ENCODE data around the gene RAB35. TPM values are rescaled to one million over a fixed set of nuclear protein-coding genes. Genes with fewer than 3 reads are reported as not detected.

Gene RAB35
- total RNA-seq, 3 donors from 2014 or later (not counting 1 experiment from before 2014, with no cell fraction given): 65.0 to 85.9 (median 81.2) TPM

- TF ChIP-seq, protein P1, sequence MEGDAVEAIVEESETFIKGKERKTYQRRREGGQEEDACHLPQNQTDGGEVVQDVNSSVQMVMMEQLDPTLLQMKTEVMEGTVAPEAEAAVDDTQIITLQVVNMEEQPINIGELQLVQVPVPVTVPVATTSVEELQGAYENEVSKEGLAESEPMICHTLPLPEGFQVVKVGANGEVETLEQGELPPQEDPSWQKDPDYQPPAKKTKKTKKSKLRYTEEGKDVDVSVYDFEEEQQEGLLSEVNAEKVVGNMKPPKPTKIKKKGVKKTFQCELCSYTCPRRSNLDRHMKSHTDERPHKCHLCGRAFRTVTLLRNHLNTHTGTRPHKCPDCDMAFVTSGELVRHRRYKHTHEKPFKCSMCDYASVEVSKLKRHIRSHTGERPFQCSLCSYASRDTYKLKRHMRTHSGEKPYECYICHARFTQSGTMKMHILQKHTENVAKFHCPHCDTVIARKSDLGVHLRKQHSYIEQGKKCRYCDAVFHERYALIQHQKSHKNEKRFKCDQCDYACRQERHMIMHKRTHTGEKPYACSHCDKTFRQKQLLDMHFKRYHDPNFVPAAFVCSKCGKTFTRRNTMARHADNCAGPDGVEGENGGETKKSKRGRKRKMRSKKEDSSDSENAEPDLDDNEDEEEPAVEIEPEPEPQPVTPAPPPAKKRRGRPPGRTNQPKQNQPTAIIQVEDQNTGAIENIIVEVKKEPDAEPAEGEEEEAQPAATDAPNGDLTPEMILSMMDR (IDR thresholded peaks at IDR 0.05): no peak
- Histone ChIP-seq H3K9me3 (ENCODE audit: control insufficient read depth, insufficient read depth, low read length) (no peaks in the 10 kb centered on the region), H3K4me3 (ENCODE audit: low read length) (no peak overlapping the region), H3K4me1 (ENCODE audit: control insufficient read depth, insufficient read depth, low read length) (peaks cover 37% of the 10 kb centered on the region), H3K27ac (ENCODE audit: low read length) (no peak overlapping the region), H3K27me3 (ENCODE audit: control insufficient read depth, insufficient read depth, low read length) (no peaks in the 10 kb centered on the region), H3K36me3 (ENCODE audit: control insufficient read depth, insufficient read depth, low read length) (peaks cover 56% of the 10 kb centered on the region)
- DNase-seq (no peak), ATAC-seq (no peak)
- WGBS (ENCODE audit: insufficient coverage): 96% methylated on average over 34 of the region's 34 CpGs
- H3K27ac Mint-ChIP-seq: peak overlapping the region in 1 of 2 donors; percentile 18
- H3K27me3 Mint-ChIP-seq (ENCODE audit: low read depth in 2 of 2): no peaks in the 10 kb centered on the region
- H3K4me1 Mint-ChIP-seq: peaks cover 7 to 40% of the 10 kb centered on the region in 2 donors
- H3K36me3 Mint-ChIP-seq: no peaks in the 10 kb centered on the region
- H3K9me3 Mint-ChIP-seq: no peaks in the 10 kb centered on the region
- intact Hi-C loops (cut with micrococcal nuclease): no loop called here
- no peak overlapping the region for H3K4me3 Mint-ChIP-seq
Measured at GRCh38 chr12:120096671-120097202, 19.8 kb downstream of the RAB35 start.

- no peak overlapping the region for H3K27ac Mint-ChIP-seq
- no peaks in the 10 kb centered on the region for H3K36me3 Mint-ChIP-seq
Measured at GRCh38 chr12:120095736-120096135, 20.8 kb downstream of the RAB35 start.

GRCh38 chr12:120095331-120095730 is 21.2 kb downstream of the RAB35 start:
- Mint-ChIP-seq H3K4me1 (peaks cover 8 to 34% of the 10 kb centered on the region in 2 donors), H3K27ac (no peak overlapping the region), H3K36me3 (no peaks in the 10 kb centered on the region), H3K27me3 (ENCODE audit: low read depth in 2 of 2) (no peaks in the 10 kb centered on the region), H3K4me3 (no peak overlapping the region), H3K9me3 (no peaks in the 10 kb centered on the region)
- no peaks in the 10 kb centered on the region for H3K9me3 ChIP-seq (ENCODE audit: control insufficient read depth, insufficient read depth, low read length)
- H3K4me3 ChIP-seq (ENCODE audit: low read length): no peak overlapping the region
- no peaks in the 10 kb centered on the region for H3K27me3 ChIP-seq (ENCODE audit: control insufficient read depth, insufficient read depth, low read length)
- peaks cover 22% of the 10 kb centered on the region for H3K4me1 ChIP-seq (ENCODE audit: control insufficient read depth, insufficient read depth, low read length)
- ATAC-seq (no peak), DNase-seq (no peak)
- peaks cover 51% of the 10 kb centered on the region for H3K36me3 ChIP-seq (ENCODE audit: control insufficient read depth, insufficient read depth, low read length)
- intact Hi-C loops (cut with micrococcal nuclease): no loop called here
- TF ChIP-seq, protein P1 (IDR thresholded peaks at IDR 0.05): no peak
- 98% methylated on average over 13 of the region's 13 CpGs for WGBS (ENCODE audit: insufficient coverage)
- H3K27ac ChIP-seq (ENCODE audit: low read length): no peak overlapping the region

More at GRCh38 chr12:120095736-120096135, 20.8 kb downstream of the RAB35 start:
- 97% methylated on average over 7 of the region's 8 CpGs for WGBS (ENCODE audit: insufficient coverage)
- Histone ChIP-seq H3K36me3 (ENCODE audit: control insufficient read depth, insufficient read depth, low read length) (peaks cover 52% of the 10 kb centered on the region), H3K27me3 (ENCODE audit: control insufficient read depth, insufficient read depth, low read length) (no peaks in the 10 kb centered on the region), H3K9me3 (ENCODE audit: control insufficient read depth, insufficient read depth, low read length) (no peaks in the 10 kb centered on the region), H3K27ac (ENCODE audit: low read length) (no peak overlapping the region), H3K4me3 (ENCODE audit: low read length) (no peak overlapping the region), H3K4me1 (ENCODE audit: control insufficient read depth, insufficient read depth, low read length) (peaks cover 26% of the 10 kb centered on the region)
- Mint-ChIP-seq H3K4me1 (peaks cover 8 to 38% of the 10 kb centered on the region in 2 donors), H3K4me3 (no peak overlapping the region), H3K9me3 (no peaks in the 10 kb centered on the region), H3K27me3 (ENCODE audit: low read depth in 2 of 2) (no peaks in the 10 kb centered on the region)
- TF ChIP-seq, protein P1 (IDR thresholded peaks at IDR 0.05): no peak
- ATAC-seq: no peak
- intact Hi-C loops (cut with micrococcal nuclease): no loop called here
- no peak for DNase-seq

DNA sequence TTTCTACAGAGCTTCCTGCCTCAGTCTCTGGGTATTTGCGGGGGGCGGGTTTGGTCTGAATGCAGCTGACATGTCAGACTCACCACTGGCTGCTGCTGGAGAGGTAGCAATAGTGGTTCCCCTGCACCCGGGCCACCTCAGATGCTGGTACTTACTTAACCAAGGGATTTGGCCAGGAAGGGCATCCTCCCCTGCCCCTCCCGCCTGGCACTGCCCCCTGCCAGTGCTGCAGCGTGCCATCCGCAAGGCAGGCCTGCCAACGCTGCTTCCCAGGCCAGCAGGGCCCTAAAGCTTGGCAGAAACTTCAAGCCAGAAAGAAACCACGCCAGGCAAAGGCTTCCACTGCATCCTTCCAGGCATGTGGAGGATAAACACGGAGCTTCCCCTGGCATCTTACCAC is 22.1 kb downstream of the RAB35 start:
- no peak overlapping the region for H3K27ac ChIP-seq (ENCODE audit: low read length)
- H3K4me3 ChIP-seq (ENCODE audit: low read length): no peak overlapping the region
- intact Hi-C loops (cut with micrococcal nuclease): no loop called here
- Mint-ChIP-seq H3K27ac (peak overlapping the region in 1 of 2 donors; percentile 75), H3K4me1 (peaks cover 8 to 28% of the 10 kb centered on the region in 2 donors), H3K36me3 (no peaks in the 10 kb centered on the region), H3K27me3 (ENCODE audit: low read depth in 2 of 2) (no peaks in the 10 kb centered on the region), H3K9me3 (no peaks in the 10 kb centered on the region), H3K4me3 (no peak overlapping the region)
- DNase-seq (no peak), ATAC-seq (no peak)
- peaks cover 54% of the 10 kb centered on the region for H3K36me3 ChIP-seq (ENCODE audit: control insufficient read depth, insufficient read depth, low read length)
- H3K9me3 ChIP-seq (ENCODE audit: control insufficient read depth, insufficient read depth, low read length): no peaks in the 10 kb centered on the region
- TF ChIP-seq, protein P1 (IDR thresholded peaks at IDR 0.05): no peak
- WGBS (ENCODE audit: insufficient coverage): 91% methylated on average over 9 of the region's 9 CpGs
- H3K4me1 ChIP-seq (ENCODE audit: control insufficient read depth, insufficient read depth, low read length): peaks cover 18% of the 10 kb centered on the region
- H3K27me3 ChIP-seq (ENCODE audit: control insufficient read depth, insufficient read depth, low read length): no peaks in the 10 kb centered on the region

Measured in natural killer cell (primary cell).